Fibroblast of villous mesenchyme (primary cell): ENCODE data around the gene USP5. TPM values are rescaled to one million over a fixed set of nuclear protein-coding genes. Genes with fewer than 3 reads are reported as not detected.

Source experiments
- DNase-seq: peaks from one replicate; pipeline ENCODE4 v3.0.0-alpha.2; 2010; ENCODE audit warnings: low read depth
- H3K4me3 ChIP-seq: 2 replicates; pipeline ENCODE4 v1.5.1; 2011; ENCODE audit warnings: low read depth, mild to moderate bottlenecking, low read length
- total RNA-seq: library from RNA; depleted of rRNA; stranded (reverse); fragments of >200 nt; gene quantifications from 2 replicates; pipeline ENCODE4 v1.2.3, GENCODE V29; 2012
- TF ChIP-seq, protein P1 (sequence below): IDR thresholded peaks from 2 replicates; pipeline ENCODE4 v1.5.1; 2012; ENCODE audit warnings: low read depth, mild to moderate bottlenecking, low read length; ENCODE audit not compliant: insufficient read depth

The USP5 gene
- total RNA-seq, 1 donor: 96.7 TPM

GRCh38 chr12:6817098-6817497, 34.9 kb upstream of the USP5 start:
- no peak overlapping the region for H3K4me3 ChIP-seq
- no peak for DNase-seq
- TF ChIP-seq, protein P1, sequence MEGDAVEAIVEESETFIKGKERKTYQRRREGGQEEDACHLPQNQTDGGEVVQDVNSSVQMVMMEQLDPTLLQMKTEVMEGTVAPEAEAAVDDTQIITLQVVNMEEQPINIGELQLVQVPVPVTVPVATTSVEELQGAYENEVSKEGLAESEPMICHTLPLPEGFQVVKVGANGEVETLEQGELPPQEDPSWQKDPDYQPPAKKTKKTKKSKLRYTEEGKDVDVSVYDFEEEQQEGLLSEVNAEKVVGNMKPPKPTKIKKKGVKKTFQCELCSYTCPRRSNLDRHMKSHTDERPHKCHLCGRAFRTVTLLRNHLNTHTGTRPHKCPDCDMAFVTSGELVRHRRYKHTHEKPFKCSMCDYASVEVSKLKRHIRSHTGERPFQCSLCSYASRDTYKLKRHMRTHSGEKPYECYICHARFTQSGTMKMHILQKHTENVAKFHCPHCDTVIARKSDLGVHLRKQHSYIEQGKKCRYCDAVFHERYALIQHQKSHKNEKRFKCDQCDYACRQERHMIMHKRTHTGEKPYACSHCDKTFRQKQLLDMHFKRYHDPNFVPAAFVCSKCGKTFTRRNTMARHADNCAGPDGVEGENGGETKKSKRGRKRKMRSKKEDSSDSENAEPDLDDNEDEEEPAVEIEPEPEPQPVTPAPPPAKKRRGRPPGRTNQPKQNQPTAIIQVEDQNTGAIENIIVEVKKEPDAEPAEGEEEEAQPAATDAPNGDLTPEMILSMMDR: no peak

DNA sequence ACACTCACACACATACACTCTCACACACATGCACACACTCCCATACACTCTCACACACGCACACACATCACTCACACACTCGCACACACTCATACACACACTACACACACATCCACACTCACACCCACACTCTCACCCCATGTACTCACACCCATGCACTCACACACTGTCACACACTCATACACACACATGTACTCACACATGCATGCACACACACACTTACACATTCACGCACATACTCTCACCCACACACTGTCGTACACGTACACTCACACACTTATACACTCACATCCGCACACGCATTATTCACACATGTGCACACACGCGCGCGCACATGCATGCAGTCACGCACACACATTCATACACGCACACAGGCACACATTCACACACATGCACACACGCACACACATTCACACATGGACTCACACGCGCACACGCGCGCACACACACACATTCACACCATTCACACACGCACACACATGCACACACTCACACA, 34.2 kb upstream of the USP5 start:
- no peak overlapping the region for H3K4me3 ChIP-seq
- DNase-seq: no peak
- TF ChIP-seq, protein P1: no peak

DNA sequence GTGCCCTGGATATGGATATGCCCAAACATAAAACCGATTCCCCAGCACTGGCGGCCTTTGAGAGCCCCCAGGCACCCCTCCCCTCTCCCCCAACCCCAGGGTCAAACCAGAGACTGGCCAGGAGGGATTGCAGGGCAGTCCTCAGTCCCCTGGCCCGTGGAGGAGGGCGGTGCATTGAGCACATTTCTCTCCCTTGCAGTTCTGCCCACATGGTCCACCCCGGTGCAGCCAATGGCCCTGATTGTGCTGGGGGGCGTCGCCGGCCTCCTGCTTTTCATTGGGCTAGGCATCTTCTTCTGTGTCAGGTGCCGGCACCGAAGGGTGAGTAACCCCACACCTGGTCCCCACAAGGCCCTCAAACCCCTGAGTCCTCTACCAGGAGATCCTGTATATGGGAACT, 33.7 kb upstream of the USP5 start:
- no peak for DNase-seq
- TF ChIP-seq, protein P1: no peak
- H3K4me3 ChIP-seq: no peak overlapping the region

DNA sequence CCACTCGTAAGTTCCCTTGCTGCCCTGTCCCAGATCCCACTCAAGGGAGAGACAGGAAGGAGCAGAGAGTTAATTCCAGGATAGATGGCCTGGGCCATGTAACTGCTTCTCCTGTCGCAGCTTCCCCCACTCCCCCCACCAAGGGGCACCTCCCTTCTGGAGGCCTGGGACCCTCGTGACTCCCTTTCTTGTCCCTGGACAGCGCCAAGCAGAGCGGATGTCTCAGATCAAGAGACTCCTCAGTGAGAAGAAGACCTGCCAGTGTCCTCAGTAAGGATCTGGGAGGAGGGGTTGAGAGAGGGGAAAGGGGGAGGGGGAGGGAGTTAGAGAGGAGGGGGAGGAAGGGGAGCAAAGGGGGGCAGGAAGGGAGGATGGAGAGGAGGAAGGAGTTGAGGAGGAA, 33.3 kb upstream of the USP5 start:
- DNase-seq: no peak
- H3K4me3 ChIP-seq: no peak overlapping the region
- TF ChIP-seq, protein P1: no peak

GRCh38 chr12:6819106-6820030, 32.6 kb upstream of the USP5 start:
- DNase-seq: no peak
- TF ChIP-seq, protein P1: no peak
- H3K4me3 ChIP-seq: no peak overlapping the region

DNA sequence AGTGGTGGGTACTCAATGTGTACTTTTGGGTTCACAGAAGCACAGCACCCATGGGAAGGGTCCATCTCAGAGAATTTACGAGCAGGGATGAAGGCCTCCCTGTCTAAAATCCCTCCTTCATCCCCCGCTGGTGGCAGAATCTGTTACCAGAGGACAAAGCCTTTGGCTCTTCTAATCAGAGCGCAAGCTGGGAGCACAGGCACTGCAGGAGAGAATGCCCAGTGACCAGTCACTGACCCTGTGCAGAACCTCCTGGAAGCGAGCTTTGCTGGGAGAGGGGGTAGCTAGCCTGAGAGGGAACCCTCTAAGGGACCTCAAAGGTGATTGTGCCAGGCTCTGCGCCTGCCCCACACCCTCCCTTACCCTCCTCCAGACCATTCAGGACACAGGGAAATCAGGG, 31.8 kb upstream of the USP5 start:
- no peak for DNase-seq
- H3K4me3 ChIP-seq: no peak overlapping the region

More for the DNA sequence above, 31.8 kb upstream of the USP5 start:
- TF ChIP-seq, protein P1: no peak
